GM18870 (cell line): ENCODE data around the gene TSKU.
"Not testable (repeated sequence)": the region's sequence is repeated elsewhere in the genome, so short reads cannot be mapped to it uniquely, and the experiment has no call there.

ENCODE experiments used
- ATAC-seq: cut with Tn5 transposase; IDR thresholded peaks from one replicate; pipeline ENCODE4 v1.9.1; 2021; ENCODE audit warnings: moderate library complexity; ENCODE audit not compliant: unreplicated experiment

TSKU gene, protein sequence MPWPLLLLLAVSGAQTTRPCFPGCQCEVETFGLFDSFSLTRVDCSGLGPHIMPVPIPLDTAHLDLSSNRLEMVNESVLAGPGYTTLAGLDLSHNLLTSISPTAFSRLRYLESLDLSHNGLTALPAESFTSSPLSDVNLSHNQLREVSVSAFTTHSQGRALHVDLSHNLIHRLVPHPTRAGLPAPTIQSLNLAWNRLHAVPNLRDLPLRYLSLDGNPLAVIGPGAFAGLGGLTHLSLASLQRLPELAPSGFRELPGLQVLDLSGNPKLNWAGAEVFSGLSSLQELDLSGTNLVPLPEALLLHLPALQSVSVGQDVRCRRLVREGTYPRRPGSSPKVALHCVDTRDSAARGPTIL

DNA sequence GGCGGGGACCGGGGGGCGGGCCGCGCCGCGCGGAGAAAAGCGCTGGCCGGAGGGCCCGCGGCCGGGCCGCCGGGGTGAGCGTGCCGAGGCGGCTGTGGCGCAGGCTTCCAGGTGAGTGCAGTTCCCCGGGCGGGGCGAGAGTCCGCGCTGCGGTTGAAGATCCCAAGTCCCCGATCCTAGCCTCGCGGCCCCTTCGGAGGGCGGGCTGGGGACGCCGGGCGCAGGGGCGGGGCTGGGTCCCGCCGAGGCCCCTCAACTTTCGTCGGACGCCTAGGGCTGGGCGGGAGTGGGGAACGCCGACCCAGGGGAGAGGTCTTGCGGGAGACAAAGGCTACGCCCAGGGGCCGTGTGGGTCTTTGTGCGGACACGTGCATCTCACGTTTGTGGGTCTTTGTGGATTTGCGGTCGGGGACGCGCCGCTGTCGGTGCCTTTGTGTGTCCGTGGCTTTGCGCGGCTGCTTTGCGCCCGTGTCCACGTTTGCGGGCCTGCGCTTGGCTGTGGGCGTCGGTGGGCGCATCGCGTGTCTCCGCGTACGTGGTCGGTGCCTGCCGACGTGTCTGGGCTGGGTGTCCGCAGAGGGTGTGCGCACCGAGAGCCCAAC lies at the start of gene TSKU:
TSKU (plus strand) TSS at position 63 of the 602 bp plus-strand sequence. CDS start 12,261 bp downstream, outside the sequence.
- no peak for ATAC-seq

DNA sequence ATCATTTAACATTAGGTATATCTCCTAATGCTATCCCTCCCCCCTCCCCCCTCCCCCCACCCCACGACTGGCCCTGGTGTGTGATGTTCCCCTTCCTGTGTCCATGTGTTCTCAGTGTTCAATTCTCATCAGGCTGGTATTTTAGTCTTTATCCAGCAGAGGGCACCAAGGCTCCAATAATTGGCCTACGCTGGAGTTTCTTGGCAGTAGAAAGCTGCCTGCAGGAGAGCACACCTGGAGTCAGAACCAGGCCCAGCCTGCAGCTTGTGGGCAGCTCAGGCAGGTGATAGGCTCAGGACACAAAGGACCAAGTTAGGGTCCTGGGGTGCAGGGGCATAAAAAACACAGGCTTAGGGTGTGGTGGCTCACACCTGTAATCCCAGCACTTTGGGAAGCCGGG lies 49.2 kb upstream of the TSKU start:
- ATAC-seq = not testable (repeated sequence)

GRCh38 chr11:76734456-76735420 lies 48.4 kb upstream of the TSKU start:
- no peak for ATAC-seq

DNA sequence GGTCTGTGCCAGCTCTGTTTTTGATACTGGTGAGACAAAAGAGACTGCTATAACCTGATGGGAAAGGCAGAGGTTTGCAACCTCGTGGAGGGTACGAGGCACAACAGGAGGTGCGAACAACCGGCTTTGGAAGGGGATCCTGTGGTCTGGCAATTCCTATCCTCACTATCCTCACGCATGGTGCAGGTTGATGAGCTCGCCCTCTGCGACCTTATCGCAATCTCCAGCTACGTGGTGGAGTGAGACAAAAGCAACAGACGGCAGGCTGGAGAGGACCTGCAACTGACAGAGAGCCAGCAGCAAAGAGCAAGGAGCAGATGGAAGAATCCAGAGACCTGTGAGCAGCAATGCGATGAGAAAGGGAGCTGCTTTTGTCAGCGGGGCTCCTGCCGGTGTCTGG lies 47.3 kb upstream of the TSKU start:
- ATAC-seq = no peak

DNA sequence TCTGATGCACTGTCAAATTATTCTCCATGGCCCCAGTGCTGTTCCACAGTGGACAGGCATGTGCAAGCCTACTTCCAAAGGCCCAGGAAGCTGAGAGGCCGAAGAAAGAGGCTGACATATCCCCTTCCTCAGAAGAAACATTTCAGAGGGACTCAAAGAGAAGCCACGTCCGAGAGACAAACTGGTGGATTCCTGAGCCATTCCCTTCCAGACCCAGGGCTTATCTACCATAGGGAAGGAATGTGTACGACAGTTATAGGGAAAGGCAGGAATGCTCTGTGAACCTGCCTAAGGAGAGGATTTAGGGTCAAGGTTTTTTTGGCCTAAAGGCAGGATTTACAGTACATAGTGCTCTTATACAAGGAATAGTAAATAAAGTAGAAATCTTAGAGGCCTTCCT lies 46.9 kb upstream of the TSKU start:
- ATAC-seq = no peak

- ATAC-seq = no peak
Observed at GRCh38 chr11:76736773-76737495, 46.2 kb upstream of the TSKU start.

DNA sequence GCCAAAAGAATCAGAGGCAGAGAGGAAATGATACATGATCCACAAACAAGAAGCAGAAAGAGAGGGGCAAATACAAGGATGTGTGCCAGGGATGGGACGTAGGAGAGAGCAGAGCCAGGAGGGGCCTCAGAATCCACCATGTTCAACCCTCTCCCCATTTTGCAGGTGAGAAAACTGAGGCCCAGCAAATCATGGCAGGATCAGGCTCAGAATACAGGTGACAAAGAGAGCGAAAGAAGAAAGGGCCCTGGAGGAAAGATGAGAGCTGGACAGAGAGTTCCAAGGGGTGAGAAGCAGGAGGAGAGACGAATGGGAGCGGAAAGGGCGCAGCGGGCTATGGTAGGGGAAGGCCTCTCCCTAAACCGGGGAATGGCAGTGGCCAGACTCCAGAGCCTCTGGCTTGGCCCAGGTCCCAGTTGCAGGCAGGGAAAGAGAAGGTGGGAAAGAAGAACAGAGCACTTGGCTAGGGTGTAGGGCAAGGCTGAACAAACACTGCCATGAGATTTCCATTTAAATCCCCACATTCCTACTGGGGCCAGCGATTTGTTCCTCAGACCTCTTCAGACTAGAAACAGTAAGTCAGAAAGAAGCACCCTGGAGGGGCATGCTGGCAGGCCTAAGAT lies 44.4 kb upstream of the TSKU start:
- no peak for ATAC-seq

DNA sequence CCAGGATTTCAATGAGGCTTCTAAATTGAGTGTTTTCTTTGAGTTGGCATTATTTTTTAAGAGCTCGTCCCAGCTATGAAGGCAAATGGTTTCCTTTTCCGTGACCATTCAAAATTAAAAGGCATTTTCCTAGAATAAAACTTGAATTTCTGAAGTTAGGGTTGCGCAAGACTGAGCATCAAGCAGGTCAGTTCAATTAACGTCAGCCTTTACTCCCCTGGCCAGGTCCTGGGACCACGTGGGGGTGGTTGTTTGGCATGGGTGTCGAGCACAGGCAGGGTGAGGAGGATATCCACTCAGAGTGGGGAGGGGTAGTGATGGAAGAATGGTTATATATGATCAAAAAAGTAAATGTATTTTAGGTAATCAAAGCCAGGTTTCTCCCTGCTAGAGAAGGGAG lies 43.4 kb upstream of the TSKU start:
- ATAC-seq = no peak

- no peak for ATAC-seq
Observed at GRCh38 chr11:76740772-76741171, 42.4 kb upstream of the TSKU start.

DNA sequence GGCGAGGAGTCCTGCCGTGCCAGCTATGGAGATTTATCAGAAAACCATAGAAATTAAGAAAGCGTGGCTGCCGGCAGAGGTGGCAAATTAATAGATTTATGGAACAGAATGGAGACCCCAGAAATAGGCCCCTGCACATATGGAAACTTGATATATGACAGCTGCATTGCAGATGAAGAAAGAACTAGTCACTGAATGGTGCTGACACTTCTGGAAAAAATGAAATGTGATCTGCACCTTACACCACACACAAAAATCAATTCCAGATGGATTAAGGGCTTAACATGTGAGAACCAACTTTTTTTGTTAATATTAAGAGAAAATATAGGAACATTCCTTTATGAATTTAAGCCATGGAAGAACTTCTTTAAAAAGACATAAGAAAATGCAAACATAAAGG lies 40.3 kb upstream of the TSKU start:
- no peak for ATAC-seq

- no peak for ATAC-seq
Observed at GRCh38 chr11:76744186-76745043, 38.7 kb upstream of the TSKU start.

DNA sequence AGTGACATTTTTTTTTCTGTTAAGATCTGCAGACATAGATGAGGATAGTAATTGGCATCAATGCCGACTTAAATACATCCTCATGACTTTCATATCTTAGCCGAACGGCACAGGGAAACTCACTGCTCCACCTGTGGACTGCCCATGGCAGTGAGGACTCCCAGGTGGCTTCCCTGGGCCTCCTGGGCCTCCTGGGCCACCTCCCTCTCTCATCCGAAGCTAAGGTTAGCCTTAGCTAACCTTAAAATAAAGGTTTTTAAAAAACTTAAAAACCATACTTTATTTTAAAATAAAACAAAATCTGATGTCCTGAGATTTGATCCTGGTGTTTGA lies 38.1 kb upstream of the TSKU start:
- no peak for ATAC-seq

DNA sequence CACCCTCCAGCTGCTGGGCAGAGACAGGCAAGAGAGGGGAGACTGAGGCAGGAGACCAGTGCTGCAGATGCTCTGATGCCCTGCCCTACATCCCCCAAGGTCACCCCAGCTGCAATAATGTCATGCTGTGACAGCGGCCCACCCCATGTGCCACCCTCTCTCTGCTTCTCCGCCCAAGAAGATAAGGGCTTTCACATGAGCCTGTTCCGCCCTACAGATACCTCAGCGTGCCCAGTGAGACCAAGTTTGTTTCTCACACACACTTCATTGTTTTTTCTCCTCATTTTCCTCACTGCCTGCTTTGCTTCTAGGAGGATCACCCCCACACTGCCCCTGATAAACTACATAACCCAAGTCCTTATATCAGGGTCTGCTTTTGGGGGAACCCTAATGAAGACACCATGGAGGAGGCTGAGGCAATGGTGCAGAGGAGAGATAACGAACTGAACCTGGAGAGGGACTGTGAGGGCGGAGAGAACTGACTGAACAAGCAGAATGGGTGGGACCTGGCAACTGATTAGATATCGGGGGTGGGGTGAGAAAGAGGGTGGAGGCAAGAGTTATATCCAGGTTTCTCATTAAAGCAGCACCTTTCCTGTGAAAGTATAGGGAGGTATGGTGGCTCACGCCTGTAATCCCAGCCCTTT lies 37.5 kb upstream of the TSKU start:
- ATAC-seq = no peak

- no peak for ATAC-seq
Observed at GRCh38 chr11:76747153-76747914, 35.8 kb upstream of the TSKU start.

- ATAC-seq = no peak
Observed at GRCh38 chr11:76747915-76748860, 35.0 kb upstream of the TSKU start.

- no peak for ATAC-seq
Observed at GRCh38 chr11:76748948-76749347, 34.2 kb upstream of the TSKU start.

DNA sequence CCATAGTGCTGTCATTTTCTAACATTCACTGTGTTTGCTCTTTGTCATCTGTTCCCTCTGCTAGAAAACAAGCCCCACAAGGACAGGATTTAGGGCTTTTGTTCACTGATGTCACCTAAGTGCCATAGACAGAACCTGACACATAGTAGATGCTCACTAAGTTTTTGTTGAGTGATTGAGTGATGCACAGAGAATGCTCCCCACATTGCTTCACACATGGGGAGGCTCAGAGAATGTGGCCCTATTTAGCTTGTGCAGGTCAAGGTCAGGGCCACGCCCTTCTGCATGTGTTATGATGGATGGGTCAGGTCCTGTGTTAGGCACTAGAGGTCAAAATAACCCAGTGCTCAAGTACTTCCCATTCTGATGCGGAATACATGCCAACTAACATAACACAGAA lies 33.1 kb upstream of the TSKU start:
- ATAC-seq = no peak
